NCI-H2029 (cell line): ENCODE data around the gene ANO10.
A peak's percentile ranks its signal among the peaks of the same experiment; 100 is the strongest.
"Not testable (repeated sequence)": the region's sequence is repeated elsewhere in the genome, so short reads cannot be mapped to it uniquely, and the experiment has no call there.

ENCODE experiments used
- DNase-seq: peaks from one replicate; lab custom pipeline; 2025; lab: John Stamatoyannopoulos, UW

Gene ANO10

GRCh38 chr3:43518515-43518914, 103.3 kb downstream of the ANO10 start:
- DNase-seq: not testable (repeated sequence)

GRCh38 chr3:43515970-43516635, 105.7 kb downstream of the ANO10 start:
- DNase-seq: no peak

GRCh38 chr3:43515208-43515917, 106.4 kb downstream of the ANO10 start:
- no peak for DNase-seq

- DNase-seq: no peak
Observed at GRCh38 chr3:43512754-43513404, 108.9 kb downstream of the ANO10 start.

- no peak for DNase-seq
Observed at GRCh38 chr3:43506644-43507043, 115.2 kb downstream of the ANO10 start.

- DNase-seq: no peak
Observed at GRCh38 chr3:43505351-43505750, 116.5 kb downstream of the ANO10 start.

- DNase-seq: peak; percentile 48
Observed at GRCh38 chr3:43503067-43503728, 118.6 kb downstream of the ANO10 start.

- DNase-seq: no peak
Observed at GRCh38 chr3:43499256-43499655, 122.6 kb downstream of the ANO10 start.

- DNase-seq: no peak
Observed at GRCh38 chr3:43497905-43498365, 123.9 kb downstream of the ANO10 start.

- DNase-seq: no peak
Observed at GRCh38 chr3:43497422-43497821, 124.4 kb downstream of the ANO10 start.

GRCh38 chr3:43496740-43497375, 125.0 kb downstream of the ANO10 start:
- no peak for DNase-seq

- DNase-seq: not testable (repeated sequence)
Observed at GRCh38 chr3:43492932-43493331, 128.9 kb downstream of the ANO10 start.

- DNase-seq: not testable (repeated sequence)
Observed at GRCh38 chr3:43491807-43492206, 130.0 kb downstream of the ANO10 start.

GRCh38 chr3:43490640-43491185, 131.1 kb downstream of the ANO10 start:
- no peak for DNase-seq

- DNase-seq: no peak
Observed at GRCh38 chr3:43489930-43490329, 131.9 kb downstream of the ANO10 start.

GRCh38 chr3:43485931-43486330, 135.9 kb downstream of the ANO10 start:
- no peak for DNase-seq

- no peak for DNase-seq
Observed at GRCh38 chr3:43484926-43485488, 136.8 kb downstream of the ANO10 start.

GRCh38 chr3:43481375-43481774, 140.4 kb downstream of the ANO10 start:
- DNase-seq: no peak

- DNase-seq: not testable (repeated sequence)
Observed at GRCh38 chr3:43478839-43479238, 143.0 kb downstream of the ANO10 start.

GRCh38 chr3:43478118-43478785, 143.6 kb downstream of the ANO10 start:
- DNase-seq: no peak

GRCh38 chr3:43477600-43477999, 144.2 kb downstream of the ANO10 start:
- DNase-seq: no peak
